NCI-H2081 treated with DMSO at 0.1 percent for 48 hours (cell line): ENCODE results near the gene EXOSC5.
"Not testable (repeated sequence)": the region's sequence is repeated elsewhere in the genome, so short reads cannot be mapped to it uniquely, and the experiment has no call there.

Source experiments
- DNase-seq: peaks from one replicate; lab custom pipeline; 2025; lab: John Stamatoyannopoulos, UW

The EXOSC5 gene

GRCh38 chr19:41397086-41398049 lies at the start of gene EXOSC5, which contains the start of gene BCKDHA:
EXOSC5 (minus strand) TSS chr19:41397359; CDS start chr19:41397328, 31 bp downstream.
BCKDHA (plus strand) TSS chr19:41397818; CDS start chr19:41397828, 10 bp downstream.
- peak; percentile 97 for DNase-seq

GRCh38 chr19:41445575-41445974 lies 48.4 kb upstream of the EXOSC5 start:
- no peak for DNase-seq

- DNase-seq, result no peak
These were observed 46.8 kb upstream of the EXOSC5 start for GRCh38 chr19:41443813-41444455.

GRCh38 chr19:41442473-41443355 lies 45.6 kb upstream of the EXOSC5 start, which contains the start of gene ERICH4:
ERICH4 (plus strand) TSS chr19:41443156; CDS start chr19:41443170, 14 bp downstream.
- no peak for DNase-seq

DNA sequence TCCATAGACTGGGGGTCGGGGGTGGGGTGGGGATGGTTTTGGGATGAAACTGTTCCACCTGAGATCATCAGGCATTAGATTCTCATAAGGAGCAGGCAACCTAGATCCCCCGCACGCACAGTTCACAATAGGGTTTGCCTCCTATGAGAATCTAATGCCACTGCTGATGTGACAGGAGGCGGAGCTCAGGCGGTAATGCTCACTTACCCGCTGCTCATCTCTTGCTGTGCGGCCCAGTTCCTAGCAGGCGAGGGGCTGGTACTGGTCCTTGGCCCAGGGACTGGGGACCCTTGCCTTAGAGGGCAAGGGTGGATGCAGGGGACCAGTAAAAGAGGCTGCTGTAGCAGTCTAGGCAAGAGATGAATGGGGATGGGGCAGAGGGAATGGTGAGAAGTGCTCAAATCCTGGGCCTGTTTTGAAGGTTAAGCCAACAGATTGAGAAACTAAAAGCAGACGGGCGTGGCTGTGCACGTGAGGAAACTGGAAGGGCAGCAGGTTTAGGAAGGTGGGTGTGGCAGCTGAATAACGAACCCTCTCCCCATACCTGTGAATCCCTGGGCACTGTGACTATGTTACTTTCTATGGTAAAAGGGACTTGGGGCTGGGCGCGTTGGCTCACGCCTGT lies 44.3 kb upstream of the EXOSC5 start:
- no peak for DNase-seq

- peak; percentile 92 for DNase-seq
These were observed 42.5 kb upstream of the EXOSC5 start, which contains the start of gene DMAC2 for GRCh38 chr19:41439441-41440222. DMAC2 (minus strand) TSS chr19:41439912; CDS start chr19:41439899, 13 bp downstream.

- DNase-seq, result no peak
These were observed 40.9 kb upstream of the EXOSC5 start for GRCh38 chr19:41437944-41438574.

- DNase-seq, result no peak
These were observed 39.5 kb upstream of the EXOSC5 start for GRCh38 chr19:41436674-41436951.

GRCh38 chr19:41435936-41436673 lies 38.9 kb upstream of the EXOSC5 start:
- no peak for DNase-seq

- DNase-seq, result not testable (repeated sequence)
These were observed 38.2 kb upstream of the EXOSC5 start for GRCh38 chr19:41435376-41435775.

DNA sequence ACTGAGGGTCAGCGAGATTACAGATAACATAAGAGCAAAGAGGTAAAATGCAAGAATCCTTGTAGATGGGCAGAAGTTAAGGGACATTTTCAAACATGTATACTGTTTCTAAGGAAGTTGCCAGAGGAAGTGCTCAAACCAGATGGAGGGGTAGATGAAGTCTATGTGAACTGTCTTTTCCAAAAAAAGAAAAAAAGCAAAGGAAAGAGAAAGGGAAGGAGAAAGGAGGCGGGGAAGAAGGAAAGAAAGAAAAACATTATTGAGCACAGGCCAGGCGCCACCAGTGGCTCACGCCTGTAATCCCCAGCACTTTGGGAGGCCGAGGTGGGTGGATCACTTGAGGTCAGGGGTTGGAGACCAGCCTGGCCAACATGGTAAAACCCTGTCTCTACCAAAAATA lies 37.3 kb upstream of the EXOSC5 start:
- no peak for DNase-seq

- DNase-seq, result no peak
These were observed 36.0 kb upstream of the EXOSC5 start for GRCh38 chr19:41433171-41433570.

DNA sequence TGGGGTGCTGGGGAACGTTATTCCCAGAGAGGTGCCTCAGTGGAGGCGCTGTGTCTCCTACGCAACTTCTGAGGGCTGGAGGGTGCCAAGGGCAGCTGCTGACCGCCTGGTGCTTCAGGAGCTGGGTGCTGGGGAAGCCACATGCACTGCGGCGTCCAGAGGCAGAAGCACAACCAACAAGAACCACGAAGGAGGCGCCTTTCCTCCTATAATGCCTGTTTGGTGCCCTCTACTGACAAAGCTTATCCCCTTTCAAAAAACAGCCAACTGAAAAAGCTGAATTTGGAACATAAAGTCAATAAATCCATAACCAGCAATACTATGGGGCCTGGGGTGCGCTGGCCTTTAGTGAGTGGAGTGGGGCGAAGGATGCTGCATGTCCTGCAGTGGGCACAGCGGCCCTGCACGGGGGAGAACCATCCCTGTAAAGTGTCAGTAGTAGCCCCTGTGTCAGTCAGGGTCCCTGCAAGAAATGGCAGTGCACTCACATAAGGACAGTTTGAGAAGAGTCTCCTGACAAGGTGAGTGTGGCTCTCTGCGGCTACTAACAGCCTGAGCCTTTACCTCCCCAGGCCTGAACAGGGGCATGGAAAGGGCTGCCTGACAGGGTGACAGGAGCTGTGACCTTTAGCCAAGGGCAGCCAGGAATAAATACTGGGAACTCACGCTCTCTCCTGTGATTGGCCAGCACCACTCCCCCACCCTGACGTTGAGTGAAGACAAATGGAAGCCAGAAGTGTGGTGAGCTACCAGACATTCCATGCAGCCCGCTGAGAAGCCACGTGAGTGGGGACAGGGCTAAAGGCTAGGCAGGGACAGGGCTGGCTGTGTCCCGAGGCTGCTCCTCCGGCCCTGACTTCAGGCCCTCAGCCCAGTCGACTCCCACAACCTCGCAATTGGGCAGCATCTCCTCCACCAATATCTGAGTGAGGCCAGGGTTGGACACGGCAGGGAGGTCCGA lies 34.5 kb upstream of the EXOSC5 start:
- no peak for DNase-seq

- no peak for DNase-seq
These were observed 33.8 kb upstream of the EXOSC5 start for GRCh38 chr19:41430922-41431321.

DNA sequence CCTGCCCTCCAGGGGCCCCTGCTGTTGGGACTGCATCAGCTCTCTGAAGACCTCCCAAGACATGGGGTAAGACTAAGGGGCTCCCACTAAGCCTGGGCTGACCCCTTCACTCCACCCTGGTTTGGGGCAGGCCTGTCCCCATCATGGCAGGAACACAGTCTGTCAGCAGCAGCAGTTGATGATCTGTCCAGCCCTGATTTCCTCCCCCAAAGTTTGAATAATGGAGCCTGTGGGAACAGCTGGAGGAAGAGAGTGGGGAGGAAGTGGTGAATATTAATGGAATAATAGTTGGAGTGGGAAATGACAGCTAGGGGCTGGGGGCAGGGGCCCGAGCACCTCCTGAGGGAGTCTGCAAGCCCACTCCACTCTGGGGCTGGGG lies 31.3 kb upstream of the EXOSC5 start:
- DNase-seq, result no peak

GRCh38 chr19:41427647-41428480 lies 30.7 kb upstream of the EXOSC5 start:
- DNase-seq, result no peak

GRCh38 chr19:41426952-41427646 lies 29.9 kb upstream of the EXOSC5 start, which contains the start of gene B3GNT8:
B3GNT8 (minus strand) TSS chr19:41427374; CDS start chr19:41426778, 596 bp downstream.
- DNase-seq, result no peak
